ENCODE measurements around the gene CYBC1.
"Not testable (repeated sequence)": the region's sequence is repeated elsewhere in the genome, so short reads cannot be mapped to it uniquely, and the experiment has no call there.

CYBC1 gene

DNA sequence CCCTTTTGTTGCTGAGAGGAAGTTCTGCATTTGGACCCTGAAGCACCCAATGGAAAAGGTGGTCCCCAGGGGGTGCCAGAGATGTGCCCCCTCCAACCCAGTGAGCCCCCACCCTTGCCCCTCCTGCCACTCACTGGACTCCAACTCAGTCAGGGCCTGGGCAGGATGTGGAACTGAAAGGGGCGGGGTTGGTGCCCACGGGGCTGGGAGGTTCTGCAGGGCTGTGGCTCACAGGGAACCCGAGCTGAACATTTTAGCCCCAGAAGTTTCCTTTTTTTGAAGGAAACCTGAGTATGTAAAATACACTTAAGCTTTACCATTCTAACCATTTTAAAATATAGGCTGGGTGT lies 16.4 kb downstream of the CYBC1 start:
- no peak for DNase-seq (ENCODE audit: low read depth)

DNA sequence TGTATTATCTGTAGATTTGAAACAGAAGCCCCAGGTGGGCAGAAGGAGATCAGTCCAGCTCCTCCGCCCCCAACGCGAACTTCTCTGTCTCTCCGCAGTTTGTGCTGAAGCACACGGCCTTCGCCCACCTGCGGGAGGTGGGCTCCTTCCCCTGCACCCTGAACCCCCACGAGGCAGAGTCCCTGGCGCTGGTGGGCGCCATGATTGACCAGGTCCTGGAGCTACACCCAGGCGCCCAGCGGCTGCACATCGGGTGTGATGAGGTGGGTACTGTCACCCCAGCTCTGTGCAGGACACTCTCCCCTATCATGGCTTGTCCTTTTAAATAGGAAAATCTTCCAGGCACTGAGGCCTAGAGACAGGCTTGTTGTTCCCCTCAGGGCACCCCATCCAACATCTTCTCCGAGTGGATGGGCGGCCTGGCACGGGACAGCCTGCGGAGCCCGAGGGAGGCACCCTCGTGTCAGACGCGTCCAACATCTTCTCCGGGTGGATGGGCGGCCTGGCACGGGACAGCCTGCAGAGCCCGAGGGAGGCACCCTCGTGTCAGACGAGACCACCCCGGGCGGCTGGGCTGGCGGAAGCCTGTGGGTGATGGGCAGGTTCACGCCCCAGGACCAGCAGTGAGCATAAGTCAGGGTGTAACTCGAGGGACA lies 16.9 kb downstream of the CYBC1 start:
- DNase-seq (ENCODE audit: low read depth), result no peak

DNA sequence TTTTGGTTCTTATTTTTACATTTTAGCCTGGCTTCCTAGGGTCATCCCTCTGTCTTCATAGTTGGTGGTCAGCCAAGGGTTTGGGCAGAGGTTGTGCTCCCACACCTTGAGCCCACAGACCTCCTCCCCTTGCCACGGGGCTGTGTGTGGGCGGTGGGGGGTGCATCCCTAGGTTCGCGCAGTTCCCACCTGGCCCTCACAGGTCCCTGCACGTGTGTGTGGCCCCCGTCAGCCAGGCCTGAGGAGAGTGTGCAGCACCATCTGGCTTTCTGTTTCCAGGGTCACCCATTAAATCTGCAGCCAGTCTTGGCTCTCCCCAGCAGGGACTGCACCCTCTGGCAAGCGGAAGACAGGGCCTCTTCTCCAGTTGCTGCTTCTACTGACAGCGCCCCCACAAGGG lies 18.5 kb downstream of the CYBC1 start:
- no peak for DNase-seq (ENCODE audit: low read depth)

DNA sequence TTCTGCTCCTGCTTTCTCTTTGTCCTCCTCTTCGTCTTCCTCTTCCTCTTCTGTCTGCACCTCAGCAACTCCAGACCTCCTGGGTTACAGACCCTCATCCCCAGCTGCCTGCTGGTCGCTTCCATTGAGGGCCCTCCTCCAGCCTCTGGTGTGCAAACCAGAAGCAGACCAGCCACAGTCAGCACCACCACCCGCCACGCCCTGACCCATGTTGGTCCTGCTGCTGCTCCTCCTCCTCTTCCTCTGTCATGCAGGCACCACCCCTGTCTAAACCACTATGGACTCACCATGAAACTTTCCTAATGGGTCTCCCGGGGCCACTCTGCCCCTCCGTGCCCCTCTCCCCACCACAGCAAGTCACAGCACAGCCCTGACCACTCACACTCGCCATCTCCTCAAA lies 20.7 kb downstream of the CYBC1 start:
- DNase-seq (ENCODE audit: low read depth), result no peak

DNA sequence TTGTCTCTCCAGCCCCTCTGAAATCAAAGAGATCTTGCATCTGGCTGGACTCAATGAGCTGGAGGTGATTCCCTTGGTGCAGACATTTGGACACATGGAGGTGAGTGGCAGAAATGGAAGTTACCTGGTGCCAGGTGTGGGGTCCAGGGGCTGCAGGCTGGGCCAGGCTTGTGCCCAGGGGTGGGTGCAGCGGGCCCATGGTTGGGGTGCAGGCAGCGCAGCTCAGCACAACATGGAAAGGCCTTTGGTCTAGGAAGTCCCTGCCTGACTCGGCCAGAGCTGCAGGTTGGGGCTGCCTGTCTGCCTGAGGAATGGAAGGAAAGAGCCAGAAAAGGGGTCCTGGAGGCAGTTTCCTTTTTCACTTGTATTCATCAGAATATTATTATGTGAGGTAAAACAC lies 22.0 kb downstream of the CYBC1 start:
- DNase-seq (ENCODE audit: low read depth), result no peak

DNA sequence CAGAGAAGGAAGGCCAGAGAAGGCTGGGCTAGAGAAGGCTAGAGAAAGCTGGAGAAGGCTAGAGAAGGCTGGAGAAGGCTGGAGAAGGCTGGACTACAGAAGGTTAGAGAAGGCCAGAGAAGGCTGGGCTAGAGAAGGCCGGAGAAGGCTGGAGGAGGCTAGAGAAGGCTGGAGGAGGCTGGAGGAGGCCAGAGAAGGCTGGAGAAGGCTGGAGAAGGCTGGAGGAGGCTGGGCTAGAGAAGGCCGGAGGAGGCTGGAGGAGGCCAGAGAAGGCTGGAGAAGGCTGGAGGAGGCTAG lies 25.7 kb downstream of the CYBC1 start:
- no peak for DNase-seq (ENCODE audit: low read depth)

DNA sequence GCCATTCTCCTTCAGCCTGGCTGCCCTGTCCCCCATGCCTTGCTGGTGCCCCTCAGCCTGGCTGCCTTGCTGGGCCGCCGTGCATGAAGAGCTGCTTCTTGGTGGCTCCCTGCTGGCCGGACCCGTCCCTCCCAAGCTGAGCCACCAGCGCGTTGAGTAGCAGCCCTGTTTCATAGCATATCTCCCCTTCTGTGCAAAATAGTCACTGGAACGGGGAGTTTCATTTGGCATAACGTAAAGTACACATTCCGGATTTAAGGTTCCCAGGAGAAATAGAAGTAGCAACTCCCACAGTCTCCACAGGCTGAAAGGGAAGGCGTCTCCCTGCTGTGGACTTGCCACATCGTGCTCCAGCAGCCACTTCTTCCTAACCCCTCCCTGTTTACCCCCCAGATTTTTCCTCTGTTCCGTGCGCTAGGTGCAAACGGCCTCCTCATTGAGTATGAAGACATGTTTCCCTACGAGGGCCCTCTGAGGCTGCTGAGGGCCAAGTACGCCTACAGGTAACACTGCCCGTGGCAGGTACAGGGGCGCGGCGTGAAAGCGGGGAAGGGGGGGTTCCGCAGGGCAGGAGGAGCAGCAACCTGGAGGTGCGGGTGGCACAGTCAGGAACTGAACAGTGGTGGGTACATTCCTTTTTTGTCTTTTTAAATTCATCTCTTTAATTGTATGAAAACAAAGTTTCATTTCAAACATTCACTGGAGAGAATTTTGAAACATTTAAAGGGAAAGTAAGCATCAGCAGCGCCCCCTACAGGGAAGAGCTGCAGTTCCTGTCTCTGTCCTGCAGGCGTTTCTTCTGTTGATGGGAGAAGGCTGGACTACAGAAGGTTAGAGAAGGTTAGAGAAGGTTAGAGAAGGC lies 26.3 kb downstream of the CYBC1 start:
- DNase-seq (ENCODE audit: low read depth), result peak; percentile 58

DNA sequence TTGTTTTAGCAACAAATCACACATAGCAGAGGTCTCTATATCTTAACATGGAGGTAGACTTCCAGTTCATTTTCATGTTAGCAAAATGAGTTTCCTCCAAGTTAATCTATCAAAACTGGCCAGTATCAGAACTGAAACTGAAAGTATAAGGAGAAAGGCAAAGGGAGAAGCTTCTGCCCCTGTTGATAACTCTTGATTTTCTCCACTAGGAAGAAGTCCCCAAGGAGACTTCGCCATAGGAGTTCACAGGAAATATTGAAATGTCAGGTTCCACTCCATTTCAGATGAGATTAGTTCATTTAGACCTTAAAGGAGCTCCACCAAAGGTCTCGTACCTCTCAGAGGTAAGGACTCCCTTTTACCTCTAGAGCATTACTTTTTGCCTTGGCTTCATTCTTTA lies 31.0 kb downstream of the CYBC1 start:
- DNase-seq (ENCODE audit: low read depth), result peak; percentile 19

DNA sequence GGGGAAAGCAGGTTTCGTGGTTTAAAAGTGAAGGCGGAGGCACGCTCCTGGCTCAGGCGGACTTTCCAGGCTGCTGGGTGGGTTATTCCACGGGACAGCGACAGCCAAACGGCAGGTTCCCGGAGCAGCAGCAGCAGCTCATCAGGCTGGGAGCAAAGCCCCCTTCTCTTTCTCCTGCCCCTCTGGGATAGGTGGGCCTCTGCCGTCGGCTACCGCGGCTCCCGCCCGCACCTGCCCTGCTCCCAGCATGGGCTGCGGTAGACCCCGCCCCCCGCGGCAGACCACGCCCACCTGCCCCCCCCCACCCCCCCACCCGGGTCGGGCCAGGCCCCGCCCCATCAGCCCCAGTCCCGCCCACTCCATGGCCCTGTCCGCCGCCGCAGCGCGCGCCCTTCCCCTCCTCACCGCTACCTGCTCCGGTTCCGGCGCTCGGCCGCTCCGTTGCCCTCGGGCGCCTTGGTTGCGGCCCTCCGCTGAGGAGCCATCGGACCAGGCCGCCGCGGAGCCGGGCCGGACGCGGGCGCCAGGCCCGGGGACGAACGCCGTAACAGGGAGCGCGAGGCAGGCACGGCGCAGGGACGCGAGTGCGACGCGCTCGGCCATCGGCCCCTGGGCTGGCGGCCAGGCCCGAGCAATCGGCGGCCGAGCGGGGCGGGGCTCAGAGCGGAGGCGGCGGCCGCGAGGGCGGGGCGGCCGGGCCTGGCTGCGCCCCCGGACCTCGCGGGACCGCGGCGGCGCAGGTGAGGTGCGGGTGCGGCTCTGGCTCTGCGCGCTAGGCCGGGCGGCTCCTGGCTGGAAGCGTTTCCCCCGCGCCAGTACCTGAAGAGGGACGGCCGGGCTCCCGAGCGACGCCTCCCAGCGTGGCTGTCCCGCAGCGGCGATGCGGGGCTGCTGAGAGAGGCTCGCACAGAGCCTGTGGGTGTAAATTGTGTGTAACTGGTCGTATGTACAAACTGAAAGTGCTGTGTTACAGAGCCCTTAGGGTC lies 32.3 kb downstream of the CYBC1 start, which contains the start of the genes HEXD and OGFOD3:
HEXD (plus strand) TSS at position 347 of the 986 bp plus-strand sequence. CDS start 1,453 bp downstream, outside the sequence.
OGFOD3 (minus strand) TSS at position 586 of the 986 bp plus-strand sequence; CDS start at position 485, 101 bp downstream.
- DNase-seq (ENCODE audit: low read depth), result peak; percentile 82

DNA sequence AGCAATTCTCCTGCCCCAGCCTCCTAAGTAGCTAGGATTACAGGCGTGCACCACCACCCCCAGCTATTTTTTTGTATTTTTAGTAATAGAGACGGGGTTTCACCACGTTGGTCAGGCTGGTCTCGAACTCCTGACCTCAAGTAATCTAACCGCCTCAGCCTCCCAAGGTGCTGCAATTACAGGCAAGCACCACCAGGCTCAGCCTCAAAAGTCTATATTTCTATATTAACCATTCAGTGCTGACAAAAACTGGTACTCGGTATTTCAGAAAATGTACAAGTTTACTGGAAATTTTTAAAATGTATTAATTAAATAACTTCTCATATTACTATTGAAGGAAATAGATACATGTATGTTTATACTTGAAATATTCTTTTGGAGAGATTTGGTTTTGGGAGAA lies 33.8 kb downstream of the CYBC1 start:
- DNase-seq (ENCODE audit: low read depth), result no peak

DNA sequence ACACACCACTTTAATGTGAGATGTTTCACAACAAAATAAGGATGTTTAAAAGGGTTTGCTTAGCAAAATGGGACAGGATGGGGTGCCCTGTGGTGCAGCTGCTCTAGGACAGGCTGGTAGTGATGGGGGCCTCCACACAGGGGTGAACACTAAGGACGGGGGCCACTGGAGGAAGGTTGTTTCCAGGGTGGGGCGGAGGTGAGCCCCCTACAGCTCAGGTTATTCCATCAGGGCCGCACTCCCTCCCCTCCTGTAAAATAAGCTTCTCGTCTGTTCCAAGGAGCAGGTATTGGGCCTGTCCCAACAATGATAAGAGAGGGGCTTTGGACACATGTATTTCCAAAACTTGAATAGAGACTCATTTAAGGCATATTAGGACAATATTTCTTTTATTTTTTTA lies 34.3 kb downstream of the CYBC1 start:
- no peak for DNase-seq (ENCODE audit: low read depth)

DNA sequence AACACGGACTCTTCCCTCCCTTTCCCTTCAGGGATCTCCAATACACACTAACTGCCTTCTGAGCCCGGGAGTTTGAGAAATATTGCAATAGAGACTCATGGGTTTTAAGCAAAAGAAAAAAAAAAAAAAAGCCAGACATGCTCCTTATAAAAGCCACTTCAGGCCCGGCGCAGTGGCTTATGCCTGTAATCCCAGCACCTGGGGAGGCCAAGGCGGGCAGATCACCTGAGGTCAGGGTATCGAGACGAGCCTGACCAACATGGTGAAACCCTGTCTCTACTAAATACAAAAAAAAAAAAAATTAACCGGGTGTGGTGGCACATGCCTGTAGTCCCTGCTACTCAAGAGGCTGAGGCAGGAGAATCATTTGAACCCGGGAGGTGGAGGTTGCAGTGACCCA lies 34.8 kb downstream of the CYBC1 start:
- no peak for DNase-seq (ENCODE audit: low read depth)

DNA sequence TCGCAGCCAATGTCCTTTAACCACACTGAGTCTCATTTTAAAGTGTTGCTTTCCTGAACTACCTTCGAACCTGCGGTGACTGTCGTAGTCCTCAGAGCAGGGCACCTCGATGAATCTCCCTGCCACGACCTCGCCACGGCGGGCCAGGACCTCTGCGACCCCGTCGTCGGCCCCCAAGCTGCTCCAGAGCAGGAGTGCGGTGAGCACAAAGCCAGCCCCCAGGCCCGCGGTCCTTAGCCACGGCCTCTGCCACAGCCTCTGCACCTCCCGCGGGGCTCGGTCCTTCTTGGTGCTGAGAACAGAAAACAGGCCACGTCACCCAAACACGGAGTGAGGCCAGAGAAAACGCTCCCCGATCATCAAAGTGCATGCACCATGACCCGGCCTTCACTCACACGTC lies 35.2 kb downstream of the CYBC1 start:
- no peak for DNase-seq (ENCODE audit: low read depth)

DNA sequence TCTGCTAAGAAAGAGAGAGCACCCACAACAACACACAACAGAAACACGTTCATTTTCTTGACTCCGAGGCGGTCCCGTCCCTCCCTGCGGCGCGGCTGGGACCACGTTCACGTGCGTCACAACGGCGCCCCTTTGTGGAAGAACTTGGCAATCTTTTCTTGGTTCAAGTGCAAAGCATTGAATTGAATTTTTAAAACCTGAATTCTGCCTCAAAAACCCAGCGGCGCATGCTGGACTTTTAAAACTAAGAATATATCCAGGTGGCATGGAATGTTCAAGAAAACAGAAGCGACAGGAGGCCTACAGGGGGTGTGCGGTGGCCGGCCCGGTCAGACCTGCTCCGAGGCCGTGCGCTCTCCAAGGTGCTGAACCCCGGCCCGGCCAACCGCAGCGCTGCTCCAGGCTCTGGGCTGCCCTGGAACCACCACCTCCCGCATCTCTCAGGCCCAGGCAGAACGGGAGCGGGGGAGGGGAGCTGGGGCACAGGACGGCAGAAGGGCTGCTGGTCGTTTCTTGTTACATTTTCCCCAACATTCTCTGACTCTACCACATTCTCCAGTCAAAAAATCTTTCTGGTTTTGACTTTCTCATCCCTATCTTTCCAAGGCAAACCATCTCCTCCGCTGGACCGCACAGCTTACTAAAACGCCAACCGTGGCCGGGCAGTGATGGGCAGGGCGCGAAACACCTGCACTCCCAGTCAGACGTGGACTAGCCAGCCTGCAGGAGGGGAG lies 35.8 kb downstream of the CYBC1 start:
- DNase-seq (ENCODE audit: low read depth), result peak; percentile 68

DNA sequence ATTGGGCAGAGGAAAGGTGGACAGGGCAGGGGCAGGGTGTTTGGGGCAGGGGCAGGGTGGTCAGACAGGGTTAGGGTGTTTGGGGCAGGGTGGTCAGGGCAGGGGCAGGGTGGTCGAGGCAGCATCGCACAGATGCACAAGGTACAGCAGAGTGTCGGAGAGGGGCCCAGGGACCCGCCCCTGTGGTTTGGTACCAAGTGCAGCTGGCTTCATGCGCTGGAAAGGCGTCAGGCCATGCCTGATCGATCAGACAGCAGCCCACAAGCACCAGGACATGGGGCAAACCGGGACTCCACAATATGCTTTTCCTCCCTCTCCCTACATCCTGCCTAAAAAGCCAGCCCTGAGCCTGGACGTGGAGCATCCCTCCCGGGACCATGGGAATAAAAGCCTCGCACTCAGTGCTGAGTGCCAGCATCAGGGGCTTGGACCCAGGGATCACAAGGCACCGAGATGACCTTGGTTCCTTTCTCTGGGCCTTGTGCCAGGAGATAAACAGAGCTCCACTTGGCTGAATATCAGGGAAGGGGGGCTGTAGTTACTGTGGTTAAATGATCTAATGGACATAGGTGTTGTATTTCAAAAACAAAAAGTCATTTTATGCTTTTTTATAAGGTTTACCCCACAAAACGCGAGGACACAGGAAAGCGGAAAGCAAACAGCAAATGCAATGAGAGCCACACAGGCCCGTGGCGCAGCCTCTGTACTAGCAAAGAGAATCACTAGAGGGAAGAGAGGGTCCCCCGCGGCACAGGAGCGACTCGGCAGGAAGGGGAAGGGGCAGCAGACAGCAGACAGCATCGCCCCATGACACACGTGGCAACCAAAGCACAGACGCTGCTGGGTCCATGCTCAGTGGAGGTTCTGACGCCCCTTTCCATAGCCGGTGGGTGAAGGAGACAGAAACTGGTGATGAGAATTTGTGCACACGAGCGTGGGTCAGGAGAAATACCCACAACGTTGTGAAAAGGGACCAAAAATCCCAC lies 37.7 kb downstream of the CYBC1 start:
- no peak for DNase-seq (ENCODE audit: low read depth)

DNA sequence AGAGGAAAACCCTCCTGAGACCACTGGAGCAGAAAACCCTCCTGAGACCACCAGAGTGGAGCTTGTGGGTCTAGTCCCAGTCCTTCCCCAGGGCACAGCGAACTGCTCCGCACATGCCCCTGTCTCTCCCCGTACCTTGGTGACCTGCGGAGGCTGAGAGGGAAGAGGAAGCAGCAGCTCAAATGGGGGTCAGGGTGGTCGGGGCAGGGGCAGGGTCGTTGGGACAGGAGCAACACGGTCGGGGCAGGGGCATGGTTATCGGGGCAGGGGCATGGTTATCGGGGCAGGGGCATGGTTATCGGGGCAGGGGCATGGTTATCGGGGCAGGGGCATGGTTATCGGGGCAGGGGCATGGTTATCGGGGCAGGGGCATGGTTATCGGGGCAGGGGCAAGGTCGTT lies 38.5 kb downstream of the CYBC1 start:
- DNase-seq (ENCODE audit: low read depth), result not testable (repeated sequence)

DNA sequence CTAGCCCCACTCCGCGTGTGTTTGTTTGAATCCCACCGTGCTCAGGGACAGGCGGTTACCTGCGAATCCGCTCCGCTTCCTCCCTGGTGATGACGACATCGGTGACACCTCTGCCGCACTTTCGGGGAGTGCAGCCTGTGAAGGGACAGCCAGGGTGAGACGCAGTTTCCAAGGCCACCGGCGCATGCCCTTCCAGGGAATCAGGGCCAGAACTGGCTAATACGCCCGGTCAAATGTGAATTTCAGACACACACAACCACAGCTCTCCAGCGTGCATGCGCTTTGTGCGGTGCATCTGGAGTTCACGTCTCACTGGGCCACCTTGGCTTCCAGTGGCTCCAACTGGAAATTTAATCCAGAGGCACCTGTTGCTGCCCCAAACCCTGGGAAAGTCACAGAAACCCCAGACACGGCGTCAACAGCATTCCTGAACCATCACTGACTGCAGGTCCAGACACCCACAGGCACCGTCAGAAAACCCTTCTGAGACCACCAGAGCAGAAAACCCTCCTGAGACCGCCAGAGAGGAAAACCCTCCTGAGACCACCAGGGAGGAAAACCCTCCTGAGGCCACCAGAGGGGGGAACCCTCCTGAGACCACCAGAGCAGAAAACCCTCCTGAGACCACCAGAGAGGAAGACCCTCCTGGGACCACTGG lies 39.0 kb downstream of the CYBC1 start:
- DNase-seq (ENCODE audit: low read depth), result no peak

DNA sequence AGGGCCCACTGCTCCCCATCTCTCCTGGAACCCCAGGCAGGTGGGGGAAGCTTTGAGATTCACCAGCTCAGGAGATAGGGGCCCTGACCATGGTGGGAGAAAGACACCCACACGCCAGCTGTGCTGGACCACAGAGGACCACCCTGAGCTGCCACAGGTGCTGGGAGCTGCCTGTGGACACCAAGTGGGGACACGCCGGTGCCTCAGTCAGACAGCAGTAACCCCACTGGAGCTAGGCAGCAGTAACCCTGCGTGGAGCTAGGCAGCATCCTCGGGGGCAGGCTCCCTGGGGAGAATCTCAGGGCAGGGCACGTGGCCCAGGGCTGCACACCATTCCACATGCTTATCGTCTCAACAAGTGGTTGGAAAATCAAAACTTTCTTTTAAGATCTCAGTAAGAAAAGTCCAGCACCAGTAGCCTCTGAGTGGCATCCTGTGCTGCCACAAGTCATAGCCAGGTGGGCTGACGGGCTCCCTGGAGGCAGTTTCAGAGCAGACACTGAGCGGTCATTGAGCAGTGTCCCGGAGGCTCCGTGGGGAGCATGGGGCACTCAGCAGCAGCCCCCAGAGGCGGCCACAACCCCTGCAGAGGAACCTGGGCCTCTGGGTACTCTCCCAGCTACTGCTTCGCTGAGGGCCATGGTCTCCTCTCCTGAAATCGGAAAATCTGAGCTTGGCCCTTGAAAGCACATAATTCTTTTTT lies 40.4 kb downstream of the CYBC1 start:
- no peak for DNase-seq (ENCODE audit: low read depth)

DNA sequence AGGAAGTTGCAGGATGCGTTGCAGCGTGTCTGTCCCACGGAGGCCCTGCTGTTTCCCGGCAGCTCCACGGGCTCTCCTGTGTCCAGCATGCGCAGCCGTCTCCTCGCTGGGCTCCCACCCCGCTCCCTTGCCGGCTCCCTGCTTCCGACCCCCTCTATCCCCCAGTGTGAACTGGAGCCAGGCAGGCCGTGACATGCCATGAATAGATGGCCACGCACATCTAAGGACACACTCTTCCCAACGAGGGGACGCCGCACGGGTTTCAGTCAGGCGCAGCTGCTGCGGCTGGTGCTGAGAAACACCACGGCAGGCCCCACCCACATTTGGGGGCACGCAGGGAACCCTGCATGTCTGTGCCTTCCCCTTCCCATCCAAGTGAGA lies 41.6 kb downstream of the CYBC1 start:
- no peak for DNase-seq (ENCODE audit: low read depth)

Data from EH (cell line).